Measurements from ENCODE around the gene LYZL1.

- TF ChIP-seq EP300 (IDR thresholded peaks at IDR 0.05) (no peak), POLR2A (IDR thresholded peaks at IDR 0.05) (no peak)
These were observed 16.1 kb downstream of the LYZL1 start for GRCh38 chr10:29304995-29305335.

Measured in gastroesophageal sphincter (tissue), 2 donors.